BLaER1 treated with 17β-estradiol and CSF1 and Interleukin-3, amounts not matched to agents 10 nM and 100 nM (cell line): Measurements from ENCODE around the gene CHMP6.

Experiments
- H3K27ac ChIP-seq, 11 experiments: shearing (Covaris generic); formaldehyde crosslinking; 2 replicates each; pipeline ENCODE4 v1.8.1; 2022
- H3K27me3 ChIP-seq, 11 experiments: shearing (Covaris generic); formaldehyde crosslinking; 2 replicates each; pipeline ENCODE4 v1.8.1; 2022
- H3K36me3 ChIP-seq, 11 experiments: shearing (Covaris generic); formaldehyde crosslinking; 2 replicates each; pipeline ENCODE4 v1.8.1; 2022
- H3K4me1 ChIP-seq, 10 experiments: shearing (Covaris generic); formaldehyde crosslinking; 2 replicates each; pipeline ENCODE4 v1.8.1; 2022
- H3K4me2 ChIP-seq, 11 experiments: shearing (Covaris generic); formaldehyde crosslinking; 2 replicates each; pipeline ENCODE4 v1.8.1; 2022
- H3K4me3 ChIP-seq, 10 experiments: shearing (Covaris generic); formaldehyde crosslinking; 2 replicates each; pipeline ENCODE4 v1.8.1; 2022
- H3K9ac ChIP-seq, 11 experiments: shearing (Covaris generic); formaldehyde crosslinking; 2 replicates each; pipeline ENCODE4 v1.8.1; 2022
- H3K9me3 ChIP-seq, 11 experiments: shearing (Covaris generic); formaldehyde crosslinking; replicated peaks in 1 of 11; 2 replicates each; pipeline ENCODE4 v1.8.1; 2022
- H4K20me1 ChIP-seq, 11 experiments: shearing (Covaris generic); formaldehyde crosslinking; 2 replicates each; pipeline ENCODE4 v1.8.1; 2022
- Cebpa-rat ChIP-seq, 11 experiments: shearing (Covaris generic); IDR thresholded peaks; 2 replicates each; pipeline ENCODE4 v1.8.1; 2022

The CHMP6 gene

GRCh38 chr17:80953471-80954315, 37.9 kb upstream of the CHMP6 start:
- H3K9me3 ChIP-seq: peaks cover 0 to 4% (median 0%) of the 10 kb centered on the region in 11 experiments; a peak in 1 of 22 replicates
- H3K4me1 ChIP-seq: peaks cover 32 to 82% (median 69%) of the 10 kb centered on the region in 10 experiments
- no peak overlapping the region for H3K4me3 ChIP-seq
- 0 out of 22 replicates have a peak overlapping the region, but pooled peaks of 1 of the 11 experiments have one; percentile 27 for H3K9ac ChIP-seq
- peaks cover 0 to 11% (median 2%) of the 10 kb centered on the region in 11 experiments; a peak in 10 of 22 replicates for H3K27me3 ChIP-seq
- H4K20me1 ChIP-seq: peaks cover 0 to 70% (median 45%) of the 10 kb centered on the region in 11 experiments; a peak in 19 of 22 replicates
- peak overlapping the region; percentile 23 to 96 (median 81) for H3K4me2 ChIP-seq
- H3K27ac ChIP-seq: no peak overlapping the region
- H3K36me3 ChIP-seq: peaks cover 0 to 41% (median 26%) of the 10 kb centered on the region in 11 experiments; a peak in 19 of 22 replicates
- TF ChIP-seq Cebpa-rat (IDR thresholded peaks at IDR 0.05): no peak

DNA sequence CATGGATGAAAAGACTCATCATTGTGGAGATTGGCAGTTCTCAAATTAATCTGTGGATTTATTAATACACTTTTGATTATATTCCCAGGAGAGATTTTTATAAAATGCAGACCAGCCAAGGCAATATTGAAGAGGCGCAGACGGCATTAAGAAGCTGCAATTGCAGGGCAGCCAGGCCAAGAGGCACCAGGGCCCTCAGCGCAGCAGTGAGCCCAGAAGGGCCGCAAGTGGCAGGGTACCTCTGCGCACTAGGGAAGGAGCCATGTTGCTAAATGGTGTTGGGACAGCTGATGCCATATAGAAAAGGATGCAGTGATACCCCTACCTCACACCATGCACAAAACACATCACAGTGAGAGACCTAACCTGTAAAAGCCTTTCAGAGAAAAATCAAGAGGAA, 36.6 kb upstream of the CHMP6 start:
- H3K9me3 ChIP-seq: peaks cover 0 to 4% (median 0%) of the 10 kb centered on the region in 11 experiments; a peak in 1 of 22 replicates
- H3K4me3 ChIP-seq: no peak overlapping the region
- H4K20me1 ChIP-seq: peaks cover 0 to 70% (median 45%) of the 10 kb centered on the region in 11 experiments; a peak in 16 of 22 replicates
- no peak overlapping the region for H3K9ac ChIP-seq
- peak overlapping the region in 8 of 11 experiments; percentile 54 to 84 (median 73); a peak in 13 of 22 replicates for H3K27ac ChIP-seq
- peaks cover 0 to 36% (median 20%) of the 10 kb centered on the region in 11 experiments; a peak in 19 of 22 replicates for H3K36me3 ChIP-seq
- peak overlapping the region; percentile 64 to 96 (median 84) for H3K4me2 ChIP-seq
- 0 out of 22 replicates have a peak, but pooled peaks cover 0 to 8% (median 0%) of the 10 kb centered on the region in 11 experiments for H3K27me3 ChIP-seq
- no peak for TF ChIP-seq Cebpa-rat (IDR thresholded peaks at IDR 0.05)
- peaks cover 29 to 82% (median 68%) of the 10 kb centered on the region in 10 experiments for H3K4me1 ChIP-seq

- peak in 1 of 11 experiments; percentile 72; a peak in 1 of 22 replicates for TF ChIP-seq Cebpa-rat (IDR thresholded peaks at IDR 0.05)
- Histone ChIP-seq H3K4me2 (peak overlapping the region; percentile 64 to 96 (median 84)), H3K27me3 (0 out of 22 replicates have a peak, but pooled peaks cover 0 to 6% (median 0%) of the 10 kb centered on the region in 11 experiments), H3K4me1 (peaks cover 29 to 82% (median 68%) of the 10 kb centered on the region in 10 experiments), H3K27ac (peak overlapping the region; percentile 12 to 84 (median 71); a peak in 20 of 22 replicates), H3K36me3 (peaks cover 0 to 35% (median 17%) of the 10 kb centered on the region in 11 experiments; a peak in 18 of 22 replicates), H3K9ac (peak overlapping the region in 9 of 11 experiments; percentile 3 to 72 (median 58); a peak in 15 of 22 replicates), H4K20me1 (peaks cover 0 to 70% (median 45%) of the 10 kb centered on the region in 11 experiments; a peak in 16 of 22 replicates), H3K9me3 (peaks cover 0 to 4% (median 0%) of the 10 kb centered on the region in 11 experiments; a peak in 1 of 22 replicates), H3K4me3 (peak overlapping the region in 4 of 10 experiments; percentile 6 to 40 (median 12); a peak in 7 of 20 replicates)
Measured at GRCh38 chr17:80955671-80956280, 35.9 kb upstream of the CHMP6 start.

DNA sequence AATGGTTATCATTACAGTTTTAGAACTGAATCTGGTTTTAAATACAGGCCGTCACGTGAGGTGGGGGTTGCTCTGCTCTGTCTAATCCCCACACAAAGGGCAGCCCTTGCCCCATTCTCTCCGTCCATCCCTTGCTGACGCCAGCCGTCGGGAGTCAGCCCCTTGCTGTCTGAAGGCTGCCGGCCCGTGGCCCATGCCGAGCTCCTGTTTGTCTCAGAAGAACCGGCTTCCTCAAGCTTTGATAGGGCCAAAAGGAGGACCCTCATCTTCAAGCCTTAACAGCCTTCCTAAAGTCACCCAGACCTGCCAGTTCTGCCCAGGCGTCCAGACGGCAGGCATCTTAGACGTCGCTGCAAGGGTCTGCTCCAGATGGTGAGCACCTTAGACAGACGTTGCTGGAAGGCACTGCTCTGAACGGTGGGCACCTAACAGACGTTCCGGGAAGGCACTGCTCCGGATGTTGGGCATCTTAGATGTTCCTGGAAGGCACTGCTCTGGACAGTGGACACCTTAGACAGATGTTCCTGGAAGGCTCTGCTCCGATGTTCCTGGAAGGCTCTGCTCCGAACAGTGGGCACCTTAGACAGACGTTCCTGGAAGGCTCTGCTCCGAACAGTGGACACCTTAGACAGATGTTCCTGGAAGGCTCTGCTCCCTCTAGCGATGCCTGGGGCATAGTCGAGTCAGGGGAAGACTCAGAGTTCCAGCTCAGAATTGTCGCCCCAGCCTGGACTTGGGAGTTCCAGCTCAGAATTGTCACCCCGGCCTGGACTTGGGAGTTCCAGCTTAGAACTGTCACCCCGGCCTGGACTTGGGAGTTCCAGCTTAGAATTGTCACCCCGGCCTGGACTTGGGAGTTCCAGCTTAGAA, 35.1 kb upstream of the CHMP6 start:
- H3K4me2 ChIP-seq: peak overlapping the region; percentile 64 to 96 (median 84)
- H3K9me3 ChIP-seq: peaks cover 0 to 4% (median 0%) of the 10 kb centered on the region in 11 experiments; a peak in 1 of 22 replicates
- 0 out of 22 replicates have a peak, but pooled peaks cover 0 to 6% (median 0%) of the 10 kb centered on the region in 11 experiments for H3K27me3 ChIP-seq
- H3K27ac ChIP-seq: peak overlapping the region in 10 of 11 experiments; percentile 18 to 84 (median 72); a peak in 19 of 22 replicates
- no peak for TF ChIP-seq Cebpa-rat (IDR thresholded peaks at IDR 0.05)
- H3K4me1 ChIP-seq: peaks cover 29 to 89% (median 74%) of the 10 kb centered on the region in 10 experiments
- H3K9ac ChIP-seq: peak overlapping the region in 9 of 11 experiments; percentile 3 to 72 (median 58); a peak in 15 of 22 replicates
- peaks cover 0 to 70% (median 51%) of the 10 kb centered on the region in 11 experiments; a peak in 17 of 22 replicates for H4K20me1 ChIP-seq
- H3K36me3 ChIP-seq: peaks cover 0 to 27% (median 9%) of the 10 kb centered on the region in 11 experiments; a peak in 13 of 22 replicates
- peak overlapping the region in 4 of 10 experiments; percentile 6 to 40 (median 12); a peak in 5 of 20 replicates for H3K4me3 ChIP-seq

GRCh38 chr17:80957461-80957941, 34.1 kb upstream of the CHMP6 start:
- Histone ChIP-seq H4K20me1 (peaks cover 0 to 70% (median 46%) of the 10 kb centered on the region in 11 experiments; a peak in 17 of 22 replicates), H3K36me3 (peaks cover 0 to 27% (median under 1%) of the 10 kb centered on the region in 11 experiments; a peak in 6 of 22 replicates), H3K9me3 (peaks cover 0 to 4% (median 0%) of the 10 kb centered on the region in 11 experiments; a peak in 1 of 22 replicates)

GRCh38 chr17:80959330-80960036, 32.2 kb upstream of the CHMP6 start:
- H3K4me1 ChIP-seq: peaks cover 20 to 71% (median 64%) of the 10 kb centered on the region in 10 experiments
- no peak overlapping the region for H3K27ac ChIP-seq
- H4K20me1 ChIP-seq: peaks cover 0 to 65% (median 40%) of the 10 kb centered on the region in 11 experiments; a peak in 17 of 22 replicates
- H3K27me3 ChIP-seq: 0 out of 22 replicates have a peak, but pooled peaks cover 0 to 6% (median 0%) of the 10 kb centered on the region in 11 experiments
- H3K9me3 ChIP-seq: peaks cover 0 to 4% (median 0%) of the 10 kb centered on the region in 11 experiments; a peak in 1 of 22 replicates
- H3K4me2 ChIP-seq: peak overlapping the region; percentile 16 to 96 (median 79); a peak in 15 of 22 replicates
- no peak for TF ChIP-seq Cebpa-rat (IDR thresholded peaks at IDR 0.05)
- no peak overlapping the region; a peak in 1 of 22 replicates for H3K9ac ChIP-seq
- H3K4me3 ChIP-seq: no peak overlapping the region
- peaks cover 0 to 35% (median 8%) of the 10 kb centered on the region in 11 experiments; a peak in 15 of 22 replicates for H3K36me3 ChIP-seq

More at GRCh38 chr17:80957461-80957941, 34.1 kb upstream of the CHMP6 start:
- TF ChIP-seq Cebpa-rat (IDR thresholded peaks at IDR 0.05): no peak
- peak overlapping the region in 3 of 11 experiments; percentile 8 to 31 (median 19); a peak in 1 of 22 replicates for H3K9ac ChIP-seq
- peaks cover 29 to 90% (median 80%) of the 10 kb centered on the region in 10 experiments for H3K4me1 ChIP-seq
- no peak overlapping the region; a peak in 1 of 22 replicates for H3K27ac ChIP-seq
- H3K27me3 ChIP-seq: 0 out of 22 replicates have a peak, but pooled peaks cover 0 to 6% (median 0%) of the 10 kb centered on the region in 11 experiments
- H3K4me3 ChIP-seq: no peak overlapping the region
- peak overlapping the region in 8 of 11 experiments; percentile 40 to 96 (median 87); a peak in 15 of 22 replicates for H3K4me2 ChIP-seq
